Hair follicle dermal papilla cell (primary cell): ENCODE measurements around the gene PTEN. TPM values are rescaled to one million over a fixed set of nuclear protein-coding genes. Genes with fewer than 3 reads are reported as not detected.

ENCODE experiments used
- small RNA-seq: library from RNA; depleted of rRNA; stranded (forward); fragments of <200 nt; gene quantifications from one replicate; pipeline ENCODE3, GENCODE V24; 2012
- total RNA-seq: library from RNA; depleted of rRNA; stranded (reverse); fragments of >200 nt; gene quantifications from 2 replicates; pipeline ENCODE4 v1.2.3, GENCODE V29; 2012

PTEN gene
- total RNA-seq = 98.5 and 199 TPM in 2 replicates

DNA sequence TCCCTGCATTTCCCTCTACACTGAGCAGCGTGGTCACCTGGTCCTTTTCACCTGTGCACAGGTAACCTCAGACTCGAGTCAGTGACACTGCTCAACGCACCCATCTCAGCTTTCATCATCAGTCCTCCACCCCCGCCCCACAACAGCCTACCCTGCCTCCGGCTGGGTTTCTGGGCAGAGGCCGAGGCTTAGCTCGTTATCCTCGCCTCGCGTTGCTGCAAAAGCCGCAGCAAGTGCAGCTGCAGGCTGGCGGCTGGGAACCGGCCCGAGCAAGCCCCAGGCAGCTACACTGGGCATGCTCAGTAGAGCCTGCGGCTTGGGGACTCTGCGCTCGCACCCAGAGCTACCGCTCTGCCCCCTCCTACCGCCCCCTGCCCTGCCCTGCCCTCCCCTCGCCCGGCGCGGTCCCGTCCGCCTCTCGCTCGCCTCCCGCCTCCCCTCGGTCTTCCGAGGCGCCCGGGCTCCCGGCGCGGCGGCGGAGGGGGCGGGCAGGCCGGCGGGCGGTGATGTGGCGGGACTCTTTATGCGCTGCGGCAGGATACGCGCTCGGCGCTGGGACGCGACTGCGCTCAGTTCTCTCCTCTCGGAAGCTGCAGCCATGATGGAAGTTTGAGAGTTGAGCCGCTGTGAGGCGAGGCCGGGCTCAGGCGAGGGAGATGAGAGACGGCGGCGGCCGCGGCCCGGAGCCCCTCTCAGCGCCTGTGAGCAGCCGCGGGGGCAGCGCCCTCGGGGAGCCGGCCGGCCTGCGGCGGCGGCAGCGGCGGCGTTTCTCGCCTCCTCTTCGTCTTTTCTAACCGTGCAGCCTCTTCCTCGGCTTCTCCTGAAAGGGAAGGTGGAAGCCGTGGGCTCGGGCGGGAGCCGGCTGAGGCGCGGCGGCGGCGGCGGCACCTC is at the start of gene PTEN, which contains the start of gene KLLN:
TSS of gene PTEN (plus strand) at position 573 of the 891 bp plus-strand sequence. CDS start 845 bp downstream, outside the sequence.
TSS of gene KLLN (minus strand) at position 481 of the 891 bp plus-strand sequence. CDS start 1,046 bp downstream, outside the sequence.

DNA sequence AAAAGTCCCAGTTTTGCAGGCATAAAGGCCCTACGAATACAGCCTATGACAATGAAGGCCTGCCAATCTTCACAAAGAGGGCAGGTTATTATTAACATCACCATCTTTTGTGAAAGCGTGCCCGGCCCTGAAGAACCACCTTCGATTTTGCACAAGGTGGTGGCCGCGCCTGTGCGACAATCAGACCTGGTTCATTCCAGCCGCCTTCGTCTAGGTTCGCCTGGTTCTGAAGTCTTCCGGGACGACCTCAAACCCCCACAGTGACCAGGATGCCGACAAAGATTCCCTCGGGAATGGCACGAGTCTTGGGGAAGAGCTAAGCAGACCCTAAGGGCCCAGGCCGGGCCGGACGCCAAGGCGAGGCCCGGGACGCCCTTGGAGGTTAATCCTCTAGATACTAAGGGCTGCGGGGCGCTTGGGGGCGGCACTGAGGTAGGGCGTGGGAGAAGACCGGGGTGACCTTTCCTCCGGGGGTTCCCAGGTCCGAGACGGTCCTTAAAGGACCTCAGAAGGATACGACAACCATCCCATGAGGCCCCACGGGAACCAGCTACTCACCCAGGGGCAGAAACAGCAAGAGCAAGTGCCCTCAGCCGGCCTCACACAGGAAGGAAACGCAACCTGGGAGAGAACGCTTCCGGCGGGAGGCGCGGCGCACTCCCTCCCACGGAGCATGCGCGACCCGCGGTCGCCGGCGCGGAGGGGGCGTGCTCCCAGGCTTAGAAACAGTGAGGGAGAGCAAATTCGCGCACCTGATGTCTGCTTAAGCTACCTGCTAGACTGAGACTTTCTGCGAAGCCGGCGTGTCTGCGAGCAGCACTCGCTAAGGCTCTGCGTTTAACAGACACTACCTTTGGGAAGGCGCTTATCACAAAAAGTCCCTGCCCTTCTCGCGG is 45.6 kb upstream of the PTEN start, which contains the start of gene ATAD1:
TSS of gene ATAD1 (minus strand) at position 618 of the 896 bp plus-strand sequence. CDS start 3,627 bp downstream, outside the sequence.

Small RNA genes lying within 50 kb of the gene (small RNA-seq; reads per million reads assigned to genes)
- gene RF00284 (not detected), gene RN7SL78P (not detected)

Other genes starting within 250 kb of the PTEN start
- 32.6 and 39.3 TPM in 2 replicates for gene PAPSS2, start 203.7 kb upstream of the PTEN start, total RNA-seq
- 34.2 and 41.9 TPM in 2 replicates for gene ATAD1, start 45.4 kb upstream of the PTEN start, total RNA-seq
- gene KLLN, start 92 bp upstream of the PTEN start, total RNA-seq = 0.85 and 0.97 TPM in 2 replicates